GM21526 (cell line): ENCODE data around the gene DGKI.

ENCODE experiments used
- ATAC-seq: cut with Tn5 transposase; IDR thresholded peaks from one replicate; pipeline ENCODE4 v1.9.1; 2021; ENCODE audit warnings: moderate library complexity; ENCODE audit not compliant: unreplicated experiment, low FRiP score

Gene DGKI

DNA sequence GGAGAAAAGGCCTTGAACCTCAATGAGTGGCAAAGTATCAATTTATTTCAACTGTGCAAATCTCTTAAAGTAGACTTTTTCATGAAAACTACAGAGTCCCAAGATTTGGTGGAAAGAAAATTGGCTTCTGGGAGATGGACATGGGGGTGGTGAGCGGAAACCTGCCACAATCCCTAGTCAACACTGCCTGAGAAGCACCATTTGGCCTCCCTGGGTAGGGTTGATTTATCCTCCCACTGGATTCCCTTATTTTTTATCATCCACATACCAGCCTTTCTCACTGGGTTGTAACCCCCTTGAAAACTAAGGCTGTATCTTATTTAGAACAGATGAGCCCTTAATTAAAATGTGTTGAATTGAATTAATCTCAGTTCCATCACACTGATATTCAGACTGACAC lies 401.5 kb downstream of the DGKI start:
- ATAC-seq = no peak

GRCh38 chr7:137443616-137444015 lies 403.2 kb downstream of the DGKI start:
- no peak for ATAC-seq

DNA sequence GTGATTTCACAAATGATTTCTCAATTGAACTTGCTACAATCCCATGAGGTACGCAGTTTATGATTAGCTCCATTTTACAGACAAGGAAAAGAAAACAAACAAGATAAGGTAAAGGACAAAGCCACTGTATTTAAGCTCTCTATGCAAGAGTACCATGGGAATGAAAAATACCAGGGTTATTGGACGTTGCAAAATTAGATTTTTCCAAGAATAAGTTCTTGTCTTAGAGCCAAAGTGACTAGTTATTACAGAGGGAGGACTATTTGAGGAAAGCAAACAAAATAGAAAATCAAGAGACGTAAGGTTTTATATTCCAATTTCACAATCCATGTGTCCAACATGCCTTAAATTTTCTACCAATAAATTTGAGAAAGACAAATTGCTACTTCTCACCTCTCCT lies 405.3 kb downstream of the DGKI start:
- ATAC-seq = no peak

DNA sequence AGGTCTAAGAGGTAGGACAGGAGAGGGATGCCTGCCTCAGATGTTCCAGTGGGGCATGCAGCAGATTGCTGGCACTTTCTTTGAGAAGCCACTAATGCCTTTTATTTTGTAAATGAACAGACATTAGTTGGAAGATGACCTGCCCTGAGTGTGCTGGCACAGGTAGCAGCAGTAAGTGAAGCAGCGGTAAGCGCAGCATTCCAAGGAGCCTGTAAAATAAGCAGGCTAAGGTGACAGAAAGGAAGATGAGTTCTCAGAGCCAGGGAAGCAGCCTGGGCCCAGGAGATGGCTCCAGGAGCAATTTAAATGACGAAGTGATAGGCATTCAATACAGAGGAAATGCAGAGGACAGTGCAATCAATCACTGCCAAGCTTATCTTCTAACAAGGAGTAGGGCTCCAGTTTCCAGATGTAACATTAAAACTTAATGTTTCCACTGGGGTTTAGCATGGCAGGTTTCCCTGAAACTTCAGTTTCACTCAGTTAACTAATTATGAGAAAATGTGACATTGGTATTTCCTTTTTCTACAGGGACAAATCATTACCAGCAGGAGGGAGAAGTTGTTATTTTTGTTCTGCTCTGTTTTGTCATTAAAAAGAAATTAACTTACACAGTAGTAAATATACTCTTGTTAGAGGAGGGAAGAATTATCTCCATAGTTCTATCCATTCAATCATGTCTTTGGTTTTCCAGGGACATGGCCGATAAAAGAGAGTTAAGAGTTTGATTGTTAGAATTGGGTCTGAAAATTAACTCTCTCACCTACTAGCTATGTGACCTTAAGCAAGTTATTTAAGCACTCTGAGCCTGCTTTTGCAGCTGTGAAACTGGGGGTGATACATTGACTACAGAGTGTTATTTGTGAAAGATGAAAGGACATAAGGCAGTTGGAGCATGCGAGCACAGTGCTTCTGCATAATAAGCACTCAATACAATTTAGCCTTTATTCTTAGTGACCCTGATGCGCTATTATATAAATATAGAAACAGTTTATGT lies 406.6 kb downstream of the DGKI start:
- ATAC-seq = no peak

DNA sequence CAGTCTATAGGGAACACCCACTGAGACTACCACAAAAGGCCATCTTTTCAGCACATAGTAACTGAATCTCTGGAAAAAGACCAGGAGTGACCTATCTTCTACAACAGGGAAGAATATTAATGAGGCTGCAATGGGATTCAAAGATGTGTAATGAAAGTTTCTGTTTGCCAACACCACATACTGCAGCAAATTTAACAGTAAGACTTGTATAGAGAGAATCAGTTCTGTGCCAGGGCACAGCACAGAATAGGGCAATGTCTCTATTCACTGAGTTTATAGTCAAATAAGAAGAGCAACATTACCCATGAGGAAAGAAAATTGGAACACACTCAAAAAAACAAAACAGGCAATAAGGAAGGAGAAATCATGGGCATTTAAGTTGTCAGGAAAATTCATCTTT lies 411.8 kb downstream of the DGKI start:
- no peak for ATAC-seq

- ATAC-seq = no peak
These were observed 412.2 kb downstream of the DGKI start for GRCh38 chr7:137434530-137434929.

GRCh38 chr7:137423321-137423720 lies 423.5 kb downstream of the DGKI start:
- ATAC-seq = no peak

DNA sequence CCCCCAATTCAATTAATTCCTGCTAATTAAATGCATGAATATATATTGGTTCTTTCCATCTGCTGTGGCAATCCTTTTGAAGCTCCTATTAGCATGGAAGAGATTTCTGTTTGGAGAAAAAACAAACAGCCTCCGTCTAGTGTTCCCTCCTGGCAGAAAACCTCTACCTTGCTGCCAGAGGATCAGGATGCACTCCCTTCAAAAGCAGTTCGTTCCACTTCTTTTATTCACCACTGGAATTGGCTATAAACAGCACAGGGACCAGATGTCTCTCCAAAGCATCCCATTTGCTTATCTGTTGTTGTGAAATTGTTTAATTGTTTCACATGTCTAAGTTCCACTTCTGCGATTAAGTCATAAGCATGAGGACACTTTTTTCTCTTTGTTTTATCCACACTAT lies 425.4 kb downstream of the DGKI start:
- no peak for ATAC-seq

GRCh38 chr7:137418841-137419240 lies 427.9 kb downstream of the DGKI start:
- no peak for ATAC-seq

DNA sequence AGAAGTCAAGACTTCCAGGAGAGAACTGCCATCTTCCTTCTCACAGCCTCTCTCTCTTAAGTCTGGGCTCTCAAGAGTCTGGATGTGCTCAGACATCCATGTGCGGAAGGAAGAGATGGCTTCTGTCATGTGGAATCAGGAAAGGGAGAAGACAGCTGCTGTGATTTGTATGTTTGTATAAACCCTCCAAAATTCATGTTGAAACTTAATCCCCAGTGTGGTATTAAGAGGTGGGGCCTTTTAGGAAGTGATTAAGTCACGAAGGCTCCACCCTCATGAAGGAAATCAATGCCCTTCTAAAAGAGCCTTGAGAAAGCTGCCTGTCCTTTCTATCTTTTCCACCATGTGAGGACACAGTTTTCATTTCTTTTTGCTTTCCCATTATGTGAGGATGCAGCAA lies 429.3 kb downstream of the DGKI start:
- ATAC-seq = no peak

DNA sequence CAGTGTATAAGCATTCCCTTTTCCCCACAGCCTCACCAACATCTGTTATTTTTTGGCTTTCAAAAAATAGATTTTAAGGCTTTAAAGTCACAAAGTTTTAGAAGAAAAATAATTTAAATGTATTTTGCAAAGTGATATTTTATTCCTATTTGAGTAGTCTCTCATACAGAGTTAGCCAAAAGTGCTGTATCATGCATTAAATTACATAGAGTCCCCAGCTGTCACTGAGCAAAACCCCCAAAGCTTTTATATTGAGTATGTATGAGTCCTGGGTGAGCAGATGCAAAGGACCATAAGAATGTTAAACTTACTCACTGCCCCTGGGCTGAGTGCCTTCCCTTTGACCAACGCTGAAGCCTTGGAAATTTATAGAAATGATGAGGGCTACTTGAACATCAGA lies 432.9 kb downstream of the DGKI start:
- no peak for ATAC-seq

- no peak for ATAC-seq
These were observed 435.3 kb downstream of the DGKI start for GRCh38 chr7:137411446-137411845.

- ATAC-seq = no peak
These were observed 438.6 kb downstream of the DGKI start for GRCh38 chr7:137408126-137408525.

GRCh38 chr7:137407078-137407477 lies 439.7 kb downstream of the DGKI start:
- no peak for ATAC-seq

GRCh38 chr7:137404660-137405317 lies 442.0 kb downstream of the DGKI start:
- no peak for ATAC-seq

DNA sequence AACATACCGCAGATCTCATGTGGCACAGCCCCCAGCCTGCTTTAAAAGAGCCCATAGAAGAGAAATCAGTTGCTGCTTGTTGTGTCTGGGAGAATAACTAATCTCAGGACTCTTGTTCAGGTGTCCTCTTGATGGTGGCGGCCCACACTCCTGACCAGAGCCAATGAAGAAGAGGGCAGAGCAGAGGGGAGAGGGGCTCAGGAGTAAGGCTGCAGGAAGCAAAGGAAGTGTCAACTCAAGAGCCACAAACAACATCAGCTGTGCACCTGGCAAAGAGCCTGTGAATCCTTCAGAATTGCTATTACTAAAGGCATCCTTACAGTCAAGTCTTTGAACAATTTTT lies 443.4 kb downstream of the DGKI start:
- ATAC-seq = no peak

DNA sequence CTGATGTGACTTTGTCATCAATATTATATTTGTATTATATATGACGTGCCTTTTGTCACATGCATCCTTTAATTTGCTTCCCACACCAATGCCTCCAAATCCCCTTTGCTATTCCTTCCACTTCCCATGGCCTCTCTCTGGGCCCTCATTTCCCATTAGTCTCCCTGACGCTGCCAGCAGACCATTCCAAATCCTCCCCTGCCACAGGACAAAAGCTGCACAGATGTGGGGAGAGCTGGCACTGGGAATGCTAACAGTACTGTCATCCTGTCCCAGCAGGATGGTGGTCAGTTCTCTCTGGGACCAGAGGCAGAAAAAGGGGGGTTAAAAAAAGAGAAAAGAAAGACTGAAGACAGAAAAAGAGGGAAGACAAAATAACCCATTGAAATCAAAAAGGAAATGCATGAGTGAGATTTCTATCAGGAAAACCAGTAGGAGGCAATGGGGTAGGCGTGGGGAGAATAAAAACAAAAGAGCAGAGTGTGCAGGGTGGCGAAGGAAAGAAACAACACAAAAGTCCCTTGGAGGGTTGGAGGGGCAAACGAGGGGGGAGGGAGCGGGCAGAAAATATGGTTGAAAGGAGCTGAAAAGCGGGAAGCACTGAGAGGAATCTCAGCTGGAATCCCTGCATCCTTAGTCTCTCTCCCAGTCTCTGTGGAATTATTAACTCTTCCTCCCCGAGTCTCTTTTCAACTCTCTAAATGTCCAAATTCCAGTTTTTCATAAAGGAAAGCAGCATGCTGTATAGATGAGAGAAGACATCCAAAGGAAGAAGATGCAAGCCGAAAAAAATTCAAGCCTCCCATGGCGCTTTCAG lies 444.0 kb downstream of the DGKI start:
- no peak for ATAC-seq

DNA sequence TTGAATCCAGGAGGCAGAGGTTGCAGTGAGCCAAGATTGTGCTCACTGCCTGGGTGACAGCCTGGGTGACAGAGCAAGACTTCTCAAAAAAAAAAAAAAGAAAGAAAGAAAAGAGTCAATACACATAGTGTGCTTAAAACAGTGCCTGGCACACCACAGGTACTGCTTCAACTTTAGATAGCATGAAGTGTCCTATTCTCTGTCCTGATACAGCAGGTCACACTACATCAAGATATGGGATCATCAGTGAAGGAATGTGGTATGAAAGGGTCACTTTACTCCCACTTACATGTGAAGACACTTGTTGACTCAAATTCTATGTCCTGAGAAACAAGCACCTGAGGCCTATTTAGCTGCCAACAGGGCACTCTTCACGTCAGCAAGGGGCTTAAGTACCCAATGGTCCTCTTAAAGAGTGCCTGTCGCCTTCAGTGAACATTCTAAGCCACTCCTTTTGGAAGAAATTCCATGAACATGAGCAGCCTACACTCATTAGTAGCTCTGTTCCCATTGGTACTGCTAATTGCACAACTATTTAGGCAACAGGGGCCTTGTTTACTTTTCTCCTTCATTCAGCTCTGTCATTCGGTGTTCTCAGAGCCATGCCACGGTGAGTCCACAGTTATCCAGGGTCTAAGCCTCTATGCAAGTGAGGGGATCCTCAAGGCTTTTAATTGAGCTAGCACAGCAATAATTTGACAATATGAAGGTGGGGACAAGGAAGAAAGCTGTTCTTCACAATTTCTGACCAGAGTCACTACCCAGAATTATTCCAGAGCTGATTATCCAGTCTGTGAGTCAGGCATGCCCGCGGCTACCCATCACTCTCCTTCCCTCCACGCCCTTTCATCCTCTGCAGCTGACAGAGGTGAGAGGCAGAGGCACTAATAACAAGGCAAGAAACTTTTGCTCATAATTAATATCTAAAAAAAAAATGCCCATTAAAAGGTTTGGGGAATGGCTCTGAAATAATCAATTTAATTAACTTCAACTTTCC lies 446.6 kb downstream of the DGKI start:
- no peak for ATAC-seq

GRCh38 chr7:137396051-137396450 lies 450.7 kb downstream of the DGKI start:
- no peak for ATAC-seq

GRCh38 chr7:137395420-137395819 lies 451.4 kb downstream of the DGKI start:
- ATAC-seq = no peak
